PC-3 (cell line): Measurements from ENCODE around the gene SINHCAF.

ENCODE experiments used
- EZH2 ChIP-seq: fragments of 300-600 bp; sonication (generic); IDR thresholded peaks from one replicate; pipeline ENCODE4 v1.6.1; 2017; ENCODE audit warnings: antibody characterized with exemption, mild to moderate bottlenecking, low read length; ENCODE audit not compliant: unreplicated experiment
- EZH2phosphoT487 ChIP-seq: fragments of 300-600 bp; sonication (generic); IDR thresholded peaks from 2 replicates; pipeline ENCODE4 v1.6.1; 2018; ENCODE audit warnings: mild to moderate bottlenecking, antibody characterized with exemption, low read length, borderline replicate concordance
- TF ChIP-seq, protein P1 (sequence below): fragments of 300-600 bp; sonication (generic); conservative IDR thresholded peaks from 2 replicates; pipeline ENCODE4 v1.5.1; 2017; ENCODE audit warnings: antibody characterized with exemption, low read depth, mild to moderate bottlenecking, low read length

DNA sequence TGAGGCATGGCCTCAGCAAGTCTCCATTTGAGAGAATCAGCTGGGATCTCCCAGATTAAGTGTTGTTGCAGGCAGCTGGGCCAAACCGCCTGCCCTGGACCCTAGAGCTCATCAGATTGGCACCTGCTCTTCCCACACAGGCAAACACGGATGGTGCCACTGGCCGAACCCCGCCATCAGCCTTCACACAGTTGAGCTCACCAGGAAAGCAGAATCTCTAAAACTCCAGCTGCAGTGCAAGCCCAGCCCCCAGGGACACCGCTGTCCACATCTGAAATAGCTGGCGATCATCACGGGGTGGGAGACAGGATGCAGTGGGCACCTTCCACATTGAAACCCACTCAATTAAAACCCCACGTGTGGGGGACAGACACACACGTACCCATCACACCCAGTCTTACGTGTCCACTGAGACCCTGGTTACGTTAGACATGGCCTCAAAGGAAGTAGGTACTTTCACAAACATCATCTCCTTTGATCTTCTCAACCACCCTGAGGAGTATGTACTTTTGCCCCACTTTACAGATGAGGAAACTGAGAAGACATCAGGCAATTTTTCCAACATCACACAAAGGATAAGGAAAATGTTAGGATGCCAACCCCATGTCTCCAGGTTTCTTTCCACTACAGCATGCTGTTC, 88.8 kb downstream of the SINHCAF start:
- TF ChIP-seq, protein P1, sequence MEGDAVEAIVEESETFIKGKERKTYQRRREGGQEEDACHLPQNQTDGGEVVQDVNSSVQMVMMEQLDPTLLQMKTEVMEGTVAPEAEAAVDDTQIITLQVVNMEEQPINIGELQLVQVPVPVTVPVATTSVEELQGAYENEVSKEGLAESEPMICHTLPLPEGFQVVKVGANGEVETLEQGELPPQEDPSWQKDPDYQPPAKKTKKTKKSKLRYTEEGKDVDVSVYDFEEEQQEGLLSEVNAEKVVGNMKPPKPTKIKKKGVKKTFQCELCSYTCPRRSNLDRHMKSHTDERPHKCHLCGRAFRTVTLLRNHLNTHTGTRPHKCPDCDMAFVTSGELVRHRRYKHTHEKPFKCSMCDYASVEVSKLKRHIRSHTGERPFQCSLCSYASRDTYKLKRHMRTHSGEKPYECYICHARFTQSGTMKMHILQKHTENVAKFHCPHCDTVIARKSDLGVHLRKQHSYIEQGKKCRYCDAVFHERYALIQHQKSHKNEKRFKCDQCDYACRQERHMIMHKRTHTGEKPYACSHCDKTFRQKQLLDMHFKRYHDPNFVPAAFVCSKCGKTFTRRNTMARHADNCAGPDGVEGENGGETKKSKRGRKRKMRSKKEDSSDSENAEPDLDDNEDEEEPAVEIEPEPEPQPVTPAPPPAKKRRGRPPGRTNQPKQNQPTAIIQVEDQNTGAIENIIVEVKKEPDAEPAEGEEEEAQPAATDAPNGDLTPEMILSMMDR = no peak
- no peak for TF ChIP-seq EZH2phosphoT487
- TF ChIP-seq EZH2 = no peak
